ENCODE data around the gene ARHGEF40.
A peak's percentile ranks its signal among the peaks of the same experiment; 100 is the strongest.

Gene ARHGEF40

DNA sequence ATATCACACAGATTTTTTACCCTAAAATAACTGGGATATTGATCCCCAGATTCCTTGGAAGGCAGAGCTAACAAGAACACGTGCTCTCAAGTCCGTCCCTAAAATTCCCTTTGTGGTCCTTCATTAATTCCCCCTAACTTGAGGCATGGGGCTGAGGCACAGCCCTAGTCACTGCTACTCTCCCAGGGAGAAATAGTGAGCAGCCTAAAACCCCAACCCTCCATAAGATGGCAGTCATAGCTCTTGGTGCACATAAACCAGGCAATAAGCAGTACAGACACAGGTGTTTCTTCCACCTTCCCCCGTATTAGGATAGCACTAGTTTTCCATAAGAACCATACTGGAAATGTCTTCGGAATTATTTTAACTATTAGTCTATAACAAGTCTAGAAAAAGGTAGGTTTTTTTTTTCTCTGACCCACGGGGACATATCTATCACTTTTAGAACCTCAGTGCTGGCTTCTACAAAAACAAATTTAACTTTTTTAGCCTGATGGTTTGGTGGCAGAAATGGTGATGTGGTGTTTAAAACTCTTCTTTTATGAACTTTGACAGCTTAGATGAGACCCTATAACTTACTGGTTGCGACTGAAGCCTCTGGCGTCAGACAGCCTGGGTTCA is 3.1 kb upstream of the ARHGEF40 start:
- TF ChIP-seq, protein P1, sequence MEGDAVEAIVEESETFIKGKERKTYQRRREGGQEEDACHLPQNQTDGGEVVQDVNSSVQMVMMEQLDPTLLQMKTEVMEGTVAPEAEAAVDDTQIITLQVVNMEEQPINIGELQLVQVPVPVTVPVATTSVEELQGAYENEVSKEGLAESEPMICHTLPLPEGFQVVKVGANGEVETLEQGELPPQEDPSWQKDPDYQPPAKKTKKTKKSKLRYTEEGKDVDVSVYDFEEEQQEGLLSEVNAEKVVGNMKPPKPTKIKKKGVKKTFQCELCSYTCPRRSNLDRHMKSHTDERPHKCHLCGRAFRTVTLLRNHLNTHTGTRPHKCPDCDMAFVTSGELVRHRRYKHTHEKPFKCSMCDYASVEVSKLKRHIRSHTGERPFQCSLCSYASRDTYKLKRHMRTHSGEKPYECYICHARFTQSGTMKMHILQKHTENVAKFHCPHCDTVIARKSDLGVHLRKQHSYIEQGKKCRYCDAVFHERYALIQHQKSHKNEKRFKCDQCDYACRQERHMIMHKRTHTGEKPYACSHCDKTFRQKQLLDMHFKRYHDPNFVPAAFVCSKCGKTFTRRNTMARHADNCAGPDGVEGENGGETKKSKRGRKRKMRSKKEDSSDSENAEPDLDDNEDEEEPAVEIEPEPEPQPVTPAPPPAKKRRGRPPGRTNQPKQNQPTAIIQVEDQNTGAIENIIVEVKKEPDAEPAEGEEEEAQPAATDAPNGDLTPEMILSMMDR (IDR thresholded peaks at IDR 0.05; ENCODE audit: poor library complexity, severe bottlenecking): peak; percentile 43
- no peak for DNase-seq (ENCODE audit: low spot score)
- Histone ChIP-seq H3K27ac (ENCODE audit: poor library complexity, severe bottlenecking) (no peak overlapping the region), H3K9me3 (ENCODE audit: severe bottlenecking) (no peaks in the 10 kb centered on the region), H3K36me3 (ENCODE audit: low read depth) (no peaks in the 10 kb centered on the region), H3K4me3 (ENCODE audit: severe bottlenecking) (no peak overlapping the region), H3K27me3 (ENCODE audit: insufficient read depth, poor library complexity, severe bottlenecking) (peaks cover 12% of the 10 kb centered on the region), H3K4me1 (ENCODE audit: insufficient read depth, poor library complexity, severe bottlenecking) (peaks cover 6% of the 10 kb centered on the region)
- no peak for ATAC-seq (ENCODE audit: low read depth)

DNA sequence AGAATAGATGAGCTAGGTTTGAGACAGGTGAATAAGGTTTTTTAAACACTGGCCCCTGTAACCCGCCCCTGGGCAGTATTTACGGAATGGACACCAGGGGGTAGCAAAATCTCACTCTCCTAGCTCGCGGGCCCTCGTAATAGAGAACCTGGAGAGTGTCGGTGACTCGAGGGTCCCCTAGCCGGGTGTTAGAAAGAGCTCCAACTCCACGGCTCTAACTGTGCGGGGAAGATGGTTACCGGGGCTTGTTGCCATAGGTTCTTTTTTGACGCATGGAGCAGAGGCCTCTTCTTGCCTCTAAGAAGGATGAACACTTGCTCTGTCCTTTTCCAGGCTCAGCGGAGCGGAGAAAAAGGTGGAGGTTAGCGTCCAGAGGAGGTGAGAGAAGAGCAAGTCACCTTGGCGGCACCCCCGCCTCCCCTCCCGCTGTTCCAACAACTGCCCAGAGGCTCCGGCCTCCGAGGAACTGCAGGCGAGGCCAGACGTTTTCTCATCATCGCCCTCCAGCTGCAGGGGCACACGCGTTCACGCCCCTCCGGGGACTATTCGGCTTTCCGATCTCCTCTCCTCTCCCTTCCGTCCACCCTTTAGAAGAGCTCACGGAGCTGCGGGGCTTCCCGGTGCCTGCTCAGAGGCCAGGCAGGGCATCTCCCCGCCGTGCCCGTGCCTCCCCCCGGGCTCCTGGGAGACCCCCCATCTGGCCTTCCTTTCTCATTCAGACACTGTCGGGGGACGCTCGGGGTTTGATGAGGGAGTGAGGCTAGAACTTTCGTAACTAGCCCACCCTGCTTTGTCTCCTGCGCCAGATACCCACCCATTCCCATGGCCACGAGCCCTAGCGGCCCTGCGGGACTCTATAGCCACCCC is 1.4 kb upstream of the ARHGEF40 start:
- TF ChIP-seq, protein P1 (IDR thresholded peaks at IDR 0.05; ENCODE audit: poor library complexity, severe bottlenecking): peak; percentile 85
- DNase-seq (ENCODE audit: low spot score) (no peak), ATAC-seq (ENCODE audit: low read depth) (peak; percentile 34)
- peaks cover 12% of the 10 kb centered on the region for H3K27me3 ChIP-seq (ENCODE audit: insufficient read depth, poor library complexity, severe bottlenecking)
- H3K36me3 ChIP-seq (ENCODE audit: low read depth): peaks cover 5% of the 10 kb centered on the region
- H3K9me3 ChIP-seq (ENCODE audit: severe bottlenecking): no peaks in the 10 kb centered on the region
- peak overlapping the region; percentile 64 for H3K4me3 ChIP-seq (ENCODE audit: severe bottlenecking)
- H3K27ac ChIP-seq (ENCODE audit: poor library complexity, severe bottlenecking): no peak overlapping the region
- H3K4me1 ChIP-seq (ENCODE audit: insufficient read depth, poor library complexity, severe bottlenecking): peaks cover 6% of the 10 kb centered on the region

DNA sequence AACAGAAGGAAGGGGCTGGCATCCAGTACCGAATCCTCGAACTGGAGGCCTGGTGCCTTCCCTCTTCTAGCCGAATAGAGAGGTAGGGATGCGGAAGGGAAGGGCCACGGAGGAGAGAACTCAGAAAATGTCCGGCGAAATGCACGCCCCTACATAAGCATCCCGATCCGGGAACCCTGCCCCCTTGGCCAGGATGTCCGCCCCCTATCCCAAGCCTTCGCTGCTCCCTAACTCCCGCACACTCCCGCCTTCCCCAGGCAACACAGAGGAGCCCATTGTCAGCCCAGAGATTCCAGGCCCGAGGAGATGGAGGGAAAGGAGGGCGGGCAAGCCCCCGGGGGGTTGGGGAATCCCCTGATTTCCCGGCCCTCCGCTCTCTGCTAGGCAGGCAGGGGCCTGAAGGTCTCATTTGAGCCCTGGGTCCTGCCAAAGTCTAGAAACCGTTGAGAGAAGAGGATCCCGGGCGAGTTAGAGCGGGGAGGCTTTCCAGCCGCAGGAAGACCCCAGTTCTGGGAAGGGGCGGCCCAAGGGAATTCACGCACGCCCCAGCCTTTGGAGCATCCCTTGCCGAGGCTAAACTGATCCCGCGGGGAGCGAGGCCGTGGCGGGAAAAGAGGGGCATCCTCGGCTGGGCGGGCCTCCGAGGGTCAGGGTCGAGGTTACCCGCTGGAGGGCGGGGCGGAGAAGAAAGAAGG is 569 bp upstream of the ARHGEF40 start:
- Histone ChIP-seq H3K27ac (ENCODE audit: poor library complexity, severe bottlenecking) (peak overlapping the region; percentile 60), H3K9me3 (ENCODE audit: severe bottlenecking) (no peaks in the 10 kb centered on the region), H3K36me3 (ENCODE audit: low read depth) (peaks cover 5% of the 10 kb centered on the region), H3K27me3 (ENCODE audit: insufficient read depth, poor library complexity, severe bottlenecking) (peaks cover 12% of the 10 kb centered on the region), H3K4me3 (ENCODE audit: severe bottlenecking) (peak overlapping the region; percentile 64), H3K4me1 (ENCODE audit: insufficient read depth, poor library complexity, severe bottlenecking) (peaks cover 6% of the 10 kb centered on the region)
- DNase-seq (ENCODE audit: low spot score) (no peak), ATAC-seq (ENCODE audit: low read depth) (peak; percentile 4)
- TF ChIP-seq, protein P1 (IDR thresholded peaks at IDR 0.05; ENCODE audit: poor library complexity, severe bottlenecking): no peak

DNA sequence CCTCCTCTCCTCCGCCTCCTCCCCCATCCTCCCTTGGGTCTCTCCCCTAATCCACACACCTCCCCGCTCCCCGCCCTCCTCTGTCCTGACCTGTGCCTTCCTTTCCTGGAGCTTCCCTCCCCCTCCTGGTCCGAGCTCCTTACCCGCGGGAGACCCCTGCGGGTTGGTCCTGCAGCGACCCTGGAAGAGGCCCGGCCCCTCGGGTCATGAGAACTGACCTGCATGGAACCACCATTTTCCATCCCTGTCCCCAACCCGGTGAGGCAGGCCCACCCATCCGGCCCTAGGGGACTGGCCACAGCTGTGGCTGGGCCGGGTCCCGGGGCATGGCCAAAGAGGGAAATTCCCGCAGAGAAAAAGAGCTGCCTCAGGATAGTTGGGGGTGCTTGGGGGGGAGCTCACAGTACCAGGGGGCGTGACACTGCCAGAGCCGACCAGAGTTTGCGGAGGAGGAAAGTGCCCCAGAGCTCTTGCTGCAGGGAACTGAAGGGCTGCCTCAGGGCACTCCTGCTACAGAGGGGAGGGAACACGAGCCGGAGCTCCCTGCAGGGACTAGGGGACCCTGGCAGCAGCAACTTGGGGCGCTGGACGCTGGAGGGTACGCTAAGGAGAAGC is 613 bp downstream of the ARHGEF40 start:
- TF ChIP-seq, protein P1 (IDR thresholded peaks at IDR 0.05; ENCODE audit: poor library complexity, severe bottlenecking): no peak
- Histone ChIP-seq H3K4me3 (ENCODE audit: severe bottlenecking) (peak overlapping the region; percentile 64), H3K27ac (ENCODE audit: poor library complexity, severe bottlenecking) (peak overlapping the region; percentile 60), H3K9me3 (ENCODE audit: severe bottlenecking) (no peaks in the 10 kb centered on the region), H3K4me1 (ENCODE audit: insufficient read depth, poor library complexity, severe bottlenecking) (peaks cover 6% of the 10 kb centered on the region), H3K27me3 (ENCODE audit: insufficient read depth, poor library complexity, severe bottlenecking) (peaks cover 12% of the 10 kb centered on the region), H3K36me3 (ENCODE audit: low read depth) (peaks cover 8% of the 10 kb centered on the region)
- DNase-seq (ENCODE audit: low spot score) (no peak), ATAC-seq (ENCODE audit: low read depth) (peak; percentile 26)
